Calu3 (cell line): ENCODE data around the gene MAP2K7. TPM values are rescaled to one million over a fixed set of nuclear protein-coding genes. Genes with fewer than 3 reads are reported as not detected.
"Not testable (repeated sequence)": the region's sequence is repeated elsewhere in the genome, so short reads cannot be mapped to it uniquely, and the experiment has no call there.

ENCODE experiments used
- BruUV-seq: library from RNA; stranded (reverse); fragments of 400-500 nt; replicated peaks from 2 replicates; lab custom pipeline; 2021; lab: Mats Ljungman, UMichigan
- CTCF ChIA-PET: fragments of 300-600 bp; sonication (Branson Sonifier 250); formaldehyde crosslinking; loops from one replicate; lab custom pipeline; 2022; ENCODE audit warnings: antibody characterized with exemption; lab: Charles Lee
- DNase-seq: peaks from one replicate; pipeline ENCODE4 v3.0.0; 2022
- H3K27ac Mint-ChIP-seq: one replicate; pipeline ENCODE4 v1.8.0; 2022; ENCODE audit warnings: mixed read lengths; ENCODE audit not compliant: unreplicated experiment
- H3K27me3 Mint-ChIP-seq: one replicate; pipeline ENCODE4 v1.8.0; 2022; ENCODE audit warnings: mixed read lengths; ENCODE audit not compliant: unreplicated experiment
- H3K36me3 Mint-ChIP-seq: one replicate; pipeline ENCODE4 v1.8.0; 2022; ENCODE audit warnings: mild to moderate bottlenecking, moderate library complexity, mixed read lengths; ENCODE audit not compliant: insufficient read depth, unreplicated experiment
- H3K4me1 Mint-ChIP-seq: one replicate; pipeline ENCODE4 v1.8.0; 2022; ENCODE audit warnings: mild to moderate bottlenecking, low read depth, mixed read lengths; ENCODE audit not compliant: unreplicated experiment
- H3K4me3 Mint-ChIP-seq: one replicate; pipeline ENCODE4 v1.8.0; 2022; ENCODE audit warnings: mild to moderate bottlenecking, low read depth, moderate library complexity, mixed read lengths; ENCODE audit not compliant: unreplicated experiment
- H3K9me3 Mint-ChIP-seq: one replicate; pipeline ENCODE4 v1.8.0; 2022; ENCODE audit warnings: low read depth, mixed read lengths; ENCODE audit not compliant: unreplicated experiment
- CTCF ChIP-seq: fragments of 200-600 bp; IDR thresholded peaks from one replicate; pipeline ENCODE4 v1.8.0; 2022; ENCODE audit warnings: antibody characterized with exemption; ENCODE audit not compliant: unreplicated experiment
- intact Hi-C: fragments of 100-400 bp; cut with micrococcal nuclease; formaldehyde crosslinking; loops from one replicate; pipeline ENCODE4 v1.10.0; 2022; ENCODE audit not compliant: unreplicated experiment
- total RNA-seq: library from RNA; stranded (reverse); gene quantifications from 2 replicates; pipeline ENCODE4 v1.2.3, GENCODE V29; 2022

Gene MAP2K7
- total RNA-seq, 1 experiment from 2014 or later, result 28.0 TPM

GRCh38 chr19:7856679-7857663, 46.7 kb upstream of the MAP2K7 start:
- H3K27ac Mint-ChIP-seq, result no peak overlapping the region

GRCh38 chr19:7857727-7858108, 46.0 kb upstream of the MAP2K7 start:
- TF ChIP-seq CTCF, result no peak
- Mint-ChIP-seq H3K27ac (no peak overlapping the region), H3K9me3 (no peaks in the 10 kb centered on the region), H3K4me1 (peaks cover 12% of the 10 kb centered on the region), H3K36me3 (peaks cover 14% of the 10 kb centered on the region), H3K4me3 (no peak overlapping the region), H3K27me3 (no peaks in the 10 kb centered on the region)
- CTCF ChIA-PET, result interaction anchor here (0.6 to 1.4 kb wide), 2 partner anchors 11 to 227 kb away, joined by 4 read pairs; no protein-coding TSS in a partner anchor
- no TSS peak for BruUV-seq
- DNase-seq, result no peak
- intact Hi-C loops, result no loop called here

More at GRCh38 chr19:7856679-7857663, 46.7 kb upstream of the MAP2K7 start:
- H3K36me3 Mint-ChIP-seq, result peaks cover 14% of the 10 kb centered on the region
- H3K4me3 Mint-ChIP-seq, result no peak overlapping the region
- H3K9me3 Mint-ChIP-seq, result no peaks in the 10 kb centered on the region
- no TSS peak for BruUV-seq
- H3K4me1 Mint-ChIP-seq, result peaks cover 13% of the 10 kb centered on the region
- no peak for TF ChIP-seq CTCF
- CTCF ChIA-PET, result interaction anchor here (1.4 kb wide), 1 partner anchor 12 kb away, joined by 4 read pairs; no protein-coding TSS in a partner anchor
- no peak for DNase-seq
- intact Hi-C loops, result no loop called here
- no peaks in the 10 kb centered on the region for H3K27me3 Mint-ChIP-seq

GRCh38 chr19:7858109-7858770, 45.4 kb upstream of the MAP2K7 start:
- CTCF ChIA-PET, result interaction anchor here (0.6 to 1.4 kb wide), 2 partner anchors 11 to 226 kb away, joined by 4 read pairs; no protein-coding TSS in a partner anchor
- no peak for DNase-seq
- BruUV-seq, result no TSS peak
- no peaks in the 10 kb centered on the region for H3K27me3 Mint-ChIP-seq
- no peak for TF ChIP-seq CTCF
- no peak overlapping the region for H3K27ac Mint-ChIP-seq
- peaks cover 11% of the 10 kb centered on the region for H3K36me3 Mint-ChIP-seq
- intact Hi-C loops, result no loop called here
- H3K9me3 Mint-ChIP-seq, result no peaks in the 10 kb centered on the region
- H3K4me1 Mint-ChIP-seq, result peaks cover 7% of the 10 kb centered on the region
- H3K4me3 Mint-ChIP-seq, result no peak overlapping the region

- intact Hi-C loops, H3K27me3 Mint-ChIP-seq, DNase-seq, BruUV-seq, H3K4me3 Mint-ChIP-seq, H3K36me3 Mint-ChIP-seq, H3K27ac Mint-ChIP-seq, H3K9me3 Mint-ChIP-seq, CTCF ChIA-PET, H3K4me1 Mint-ChIP-seq: not testable (repeated sequence)
Observed at GRCh38 chr19:7859087-7859486, 44.6 kb upstream of the MAP2K7 start.
